Pancreas (tissue), 10 donors: ENCODE data around the gene SCN1A. TPM values are rescaled to one million over a fixed set of nuclear protein-coding genes. Genes with fewer than 3 reads are reported as not detected.

ENCODE experiments used
- ATAC-seq, 4 donors: fragments of 200-7000 bp; cut with Tn5 transposase; one replicate each; pipeline versions ENCODE4 v1.8.0 to v1.9.1; 2020; ENCODE audit warnings: mild to moderate bottlenecking in 4 of 4, moderate library complexity in 4 of 4
- DNase-seq, 6 donors: peaks; one replicate each; pipeline ENCODE4 v3.0.0-alpha.2; 2020
- FAIRE-seq: peaks from 2 replicates; lab custom pipeline; 2012; peaks lifted over from hg19 to GRCh38; lab: Jason Lieb, UNC
- H3K27ac ChIP-seq, 4 donors: fragments of 200-600 bp; sonication (generic); 1 replicate in 3 of 4; 2 replicates in 1 of 4; pipeline versions ENCODE4 v1.5.0 to v1.8.0; 2020
- H3K27me3 ChIP-seq, 4 donors: fragments of 200-600 bp; one replicate each; pipeline ENCODE4 v1.8.0; 2021
- H3K36me3 ChIP-seq, 3 donors: fragments of 200-600 bp; sonication (generic) in 1 of 3; one replicate each; pipeline versions ENCODE4 v1.5.0 to v1.8.0; 2020 to 2021
- H3K4me1 ChIP-seq, 3 donors: fragments of 200-600 bp; one replicate each; pipeline ENCODE4 v1.8.0; 2021
- H3K4me3 ChIP-seq, 4 donors: fragments of 200-600 bp; sonication (generic) in 2 of 4; one replicate each; pipeline versions ENCODE4 v1.5.0 to v1.8.0; 2020 to 2021
- H3K9me3 ChIP-seq, 4 donors: fragments of 200-600 bp; one replicate each; pipeline ENCODE4 v1.8.0; 2021
- whole genome bisulfite sequencing, 2 donors: extraction: QIAGEN DNeasy Blood & Tissue Kit; methylation state at CpG; one replicate each; pipeline ENCODE4 v1.1.7; 2013; 5-methylcytosine and 5-hydroxymethylcytosine counted together
- intact Hi-C, 3 donors: fragments of 100-400 bp; cut with DNase I; formaldehyde crosslinking; loops; one replicate each; pipeline versions ENCODE4 v1.11.1 to v1.14.2; 2022
- polyA plus RNA-seq, 2 donors: library from polyadenylated mRNA; stranded (reverse); fragments of 200-250 nt; gene quantifications; one replicate each; pipeline ENCODE4 v1.2.3, GENCODE V29; 2013
- total RNA-seq, 6 donors: library from RNA; stranded (reverse); fragmentation: NEBNext Ultra II Directional in 4 of 6; extraction: Animal tissue kit (Norgen Biotek cat#: 25700) in 4 of 6; gene quantifications; one replicate each; pipeline versions ENCODE4 v1.2.1 to v1.2.4, GENCODE V29; 2021 to 2023
- TF ChIP-seq, protein P1 (sequence below), 4 donors: fragments of 200-600 bp; sonication (generic) in 3 of 4; IDR thresholded peaks; one replicate each; pipeline versions ENCODE4 v1.5.0 to v1.8.0; 2021; ENCODE audit warnings: antibody characterized with exemption in 4 of 4
- donor health status: healthy with polysubstance abuse.
- donor health status: DM: no; HTN: no; CAD: no; lungs with moderate emphysema.
- donor health status: DM: no; HTN: no; CAD: no.
- donor health status: control.
- donor health status: control.
- donor health status: Bipolar disorder and iron deficiency.
- donor health status: DM: yes; HTN: yes; CAD: no.
- donor health status: DM: no; HTN: no; CAD: no.
- donor health status: DM: no; HTN: no; CAD: no.
- donor health status: DM: yes; HTN: yes; CAD: no.

The SCN1A gene
- total and polyA plus RNA-seq, 8 donors: 0.03 to 0.43 (median 0.05) TPM; not detected in 2

DNA sequence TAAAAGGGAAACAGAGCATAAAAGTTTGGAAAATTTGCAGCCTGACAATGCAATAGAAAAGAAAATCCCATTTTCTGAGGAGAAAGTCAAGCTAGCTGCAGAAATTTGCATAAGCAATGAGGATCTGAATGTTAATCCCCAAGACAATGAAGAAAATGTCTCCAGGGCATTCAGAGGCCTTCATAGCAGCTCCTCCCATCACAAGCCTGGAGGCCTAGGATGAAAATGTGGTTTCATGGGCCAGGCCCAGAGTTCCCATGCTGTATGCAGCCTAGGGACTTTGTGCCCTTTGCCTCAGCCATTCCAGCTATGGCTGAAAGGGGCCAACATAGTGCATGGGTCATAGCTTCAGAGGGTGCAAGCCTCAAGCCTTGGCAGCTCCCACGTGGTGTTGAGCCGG, 10.3 kb upstream of the SCN1A start:
- intact Hi-C loops: no loop called here
- 98 to 100% methylated on average over 2 of the region's 2 CpGs for WGBS, 2 donors
- FAIRE-seq: no peak

GRCh38 chr2:166137331-166137730, 9.5 kb upstream of the SCN1A start:
- DNase-seq: no peak
- peaks cover 0 to 27% (median 20%) of the 10 kb centered on the region in 3 donors for H3K4me1 ChIP-seq
- no peaks in the 10 kb centered on the region for H3K27me3 ChIP-seq
- no peak for FAIRE-seq
- ATAC-seq: no peak
- no peaks in the 10 kb centered on the region for H3K36me3 ChIP-seq
- WGBS, 2 donors: 92 to 93% methylated on average over 2 of the region's 2 CpGs
- H3K9me3 ChIP-seq: no peaks in the 10 kb centered on the region
- no peak overlapping the region for H3K27ac ChIP-seq
- intact Hi-C loops: no loop called here
- TF ChIP-seq, protein P1, sequence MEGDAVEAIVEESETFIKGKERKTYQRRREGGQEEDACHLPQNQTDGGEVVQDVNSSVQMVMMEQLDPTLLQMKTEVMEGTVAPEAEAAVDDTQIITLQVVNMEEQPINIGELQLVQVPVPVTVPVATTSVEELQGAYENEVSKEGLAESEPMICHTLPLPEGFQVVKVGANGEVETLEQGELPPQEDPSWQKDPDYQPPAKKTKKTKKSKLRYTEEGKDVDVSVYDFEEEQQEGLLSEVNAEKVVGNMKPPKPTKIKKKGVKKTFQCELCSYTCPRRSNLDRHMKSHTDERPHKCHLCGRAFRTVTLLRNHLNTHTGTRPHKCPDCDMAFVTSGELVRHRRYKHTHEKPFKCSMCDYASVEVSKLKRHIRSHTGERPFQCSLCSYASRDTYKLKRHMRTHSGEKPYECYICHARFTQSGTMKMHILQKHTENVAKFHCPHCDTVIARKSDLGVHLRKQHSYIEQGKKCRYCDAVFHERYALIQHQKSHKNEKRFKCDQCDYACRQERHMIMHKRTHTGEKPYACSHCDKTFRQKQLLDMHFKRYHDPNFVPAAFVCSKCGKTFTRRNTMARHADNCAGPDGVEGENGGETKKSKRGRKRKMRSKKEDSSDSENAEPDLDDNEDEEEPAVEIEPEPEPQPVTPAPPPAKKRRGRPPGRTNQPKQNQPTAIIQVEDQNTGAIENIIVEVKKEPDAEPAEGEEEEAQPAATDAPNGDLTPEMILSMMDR (IDR thresholded peaks at IDR 0.05): no peak
- H3K4me3 ChIP-seq: no peak overlapping the region

More for the DNA sequence above, 10.3 kb upstream of the SCN1A start:
- no peaks in the 10 kb centered on the region for H3K36me3 ChIP-seq
- TF ChIP-seq, protein P1 (IDR thresholded peaks at IDR 0.05): no peak
- DNase-seq (no peak), ATAC-seq (no peak)
- no peaks in the 10 kb centered on the region for H3K9me3 ChIP-seq
- H3K27me3 ChIP-seq: no peaks in the 10 kb centered on the region
- H3K4me3 ChIP-seq: no peak overlapping the region
- H3K27ac ChIP-seq: no peak overlapping the region
- H3K4me1 ChIP-seq: peaks cover 0 to 27% (median 20%) of the 10 kb centered on the region in 3 donors

GRCh38 chr2:166135849-166136258, 8.0 kb upstream of the SCN1A start:
- Histone ChIP-seq H3K36me3 (no peaks in the 10 kb centered on the region), H3K27me3 (no peaks in the 10 kb centered on the region), H3K27ac (no peak overlapping the region), H3K4me3 (no peak overlapping the region), H3K9me3 (no peaks in the 10 kb centered on the region), H3K4me1 (peaks cover 0 to 27% (median 20%) of the 10 kb centered on the region in 3 donors)
- TF ChIP-seq, protein P1 (IDR thresholded peaks at IDR 0.05): no peak
- no peak for FAIRE-seq
- ATAC-seq: no peak
- 94 to 96% methylated on average over 2 of the region's 2 CpGs for WGBS, 2 donors
- no peak for DNase-seq
- intact Hi-C loops: no loop called here

GRCh38 chr2:166135152-166135848, 7.5 kb upstream of the SCN1A start:
- Histone ChIP-seq H3K4me1 (peaks cover 0 to 27% (median 20%) of the 10 kb centered on the region in 3 donors), H3K4me3 (no peak overlapping the region), H3K27me3 (no peaks in the 10 kb centered on the region), H3K9me3 (no peaks in the 10 kb centered on the region), H3K36me3 (no peaks in the 10 kb centered on the region), H3K27ac (no peak overlapping the region)
- intact Hi-C loops: no loop called here
- no peak for ATAC-seq
- no peak for FAIRE-seq
- DNase-seq: no peak
- WGBS, 2 donors: 63 to 67% methylated on average over 6 of the region's 6 CpGs
- TF ChIP-seq, protein P1 (IDR thresholded peaks at IDR 0.05): no peak
